ENCODE measurements around the gene MEX3C. TPM values are rescaled to one million over a fixed set of nuclear protein-coding genes. Genes with fewer than 3 reads are reported as not detected.

Gene MEX3C
- total RNA-seq, 1 donor from 2014 or later: 17.2 TPM

DNA sequence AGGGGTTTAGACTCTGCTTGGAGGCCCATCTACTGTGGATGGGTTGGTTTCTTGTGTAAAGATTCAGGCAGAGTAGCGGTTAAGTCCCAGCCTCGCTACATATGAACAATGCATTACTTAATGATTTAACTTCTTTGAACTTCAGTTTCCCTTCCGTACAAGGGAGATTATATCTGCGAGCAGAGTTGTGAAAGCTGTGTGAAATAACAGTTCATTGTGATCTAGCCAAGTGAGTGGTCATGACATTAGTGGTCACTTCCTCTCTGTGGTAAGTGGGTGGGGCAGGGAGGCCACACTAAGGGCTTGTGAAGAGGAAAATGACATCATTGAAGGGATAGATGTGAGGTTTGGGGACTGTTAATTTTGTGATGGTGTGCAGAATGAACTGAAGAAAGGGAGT lies 14.1 kb upstream of the MEX3C start:
- peak overlapping the region; percentile 20 for H3K27ac ChIP-seq (replicated peaks)

DNA sequence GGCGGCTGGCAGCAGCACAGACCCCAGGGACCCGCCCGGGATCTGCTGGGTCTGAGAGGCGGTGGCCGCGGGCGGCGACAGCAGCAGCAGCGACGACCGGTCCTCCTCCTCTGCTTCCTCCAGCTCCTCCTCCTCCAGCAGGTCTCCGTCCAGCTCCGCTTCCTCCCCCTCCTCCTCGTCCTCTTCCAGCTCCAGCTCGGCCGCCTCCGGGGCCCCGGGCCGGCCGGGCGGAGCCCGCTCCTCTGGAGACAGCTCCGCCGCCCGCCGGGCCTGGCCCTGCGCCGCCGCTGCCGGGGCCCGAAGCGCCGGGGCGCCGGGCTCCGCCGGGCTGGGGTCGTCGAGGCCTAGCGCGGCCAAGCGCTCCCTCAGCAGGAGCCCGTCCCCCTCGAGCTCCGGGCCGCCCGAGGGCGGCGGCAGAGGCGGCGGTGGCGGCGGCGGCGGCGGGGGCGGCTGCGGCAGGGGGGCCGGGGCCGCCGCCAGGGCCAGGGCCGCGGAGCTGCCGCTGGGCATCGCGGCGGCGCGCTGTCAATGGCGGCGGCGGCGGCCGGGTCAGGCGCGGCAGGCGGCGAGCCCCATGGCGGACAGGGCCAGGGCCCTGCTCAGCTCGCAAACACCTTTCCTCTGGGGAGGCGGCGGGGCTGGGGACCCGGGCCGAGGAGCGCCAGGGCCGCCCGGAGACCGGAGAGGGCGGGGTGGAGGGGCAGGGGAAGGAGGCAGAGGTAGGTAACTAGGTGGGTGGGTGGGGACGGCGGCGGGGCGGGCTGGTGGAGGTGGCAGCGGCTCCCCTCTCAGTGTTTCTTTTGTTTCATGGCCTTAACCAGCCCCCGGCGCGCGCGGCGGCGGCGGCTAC lies 445 bp downstream of the MEX3C start:
- peaks cover 47% of the 10 kb centered on the region for H3K4me1 ChIP-seq
- TF ChIP-seq, protein P1, sequence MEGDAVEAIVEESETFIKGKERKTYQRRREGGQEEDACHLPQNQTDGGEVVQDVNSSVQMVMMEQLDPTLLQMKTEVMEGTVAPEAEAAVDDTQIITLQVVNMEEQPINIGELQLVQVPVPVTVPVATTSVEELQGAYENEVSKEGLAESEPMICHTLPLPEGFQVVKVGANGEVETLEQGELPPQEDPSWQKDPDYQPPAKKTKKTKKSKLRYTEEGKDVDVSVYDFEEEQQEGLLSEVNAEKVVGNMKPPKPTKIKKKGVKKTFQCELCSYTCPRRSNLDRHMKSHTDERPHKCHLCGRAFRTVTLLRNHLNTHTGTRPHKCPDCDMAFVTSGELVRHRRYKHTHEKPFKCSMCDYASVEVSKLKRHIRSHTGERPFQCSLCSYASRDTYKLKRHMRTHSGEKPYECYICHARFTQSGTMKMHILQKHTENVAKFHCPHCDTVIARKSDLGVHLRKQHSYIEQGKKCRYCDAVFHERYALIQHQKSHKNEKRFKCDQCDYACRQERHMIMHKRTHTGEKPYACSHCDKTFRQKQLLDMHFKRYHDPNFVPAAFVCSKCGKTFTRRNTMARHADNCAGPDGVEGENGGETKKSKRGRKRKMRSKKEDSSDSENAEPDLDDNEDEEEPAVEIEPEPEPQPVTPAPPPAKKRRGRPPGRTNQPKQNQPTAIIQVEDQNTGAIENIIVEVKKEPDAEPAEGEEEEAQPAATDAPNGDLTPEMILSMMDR (IDR thresholded peaks at IDR 0.05; ENCODE audit: borderline replicate concordance): no peak
- no peaks in the 10 kb centered on the region for H3K27me3 ChIP-seq (ENCODE audit: low read depth)
- DNase-seq: peak; percentile 71
- H3K27ac ChIP-seq (replicated peaks): peak overlapping the region; percentile 96
- no peaks in the 10 kb centered on the region for H3K36me3 ChIP-seq
- peaks cover 5% of the 10 kb centered on the region for H3K9me3 ChIP-seq (replicated peaks)
- intact Hi-C loops (cut with micrococcal nuclease): loop anchor here (10.0 kb wide), 1 partner anchor 152 kb away; no protein-coding TSS in a partner anchor
- H3K4me3 ChIP-seq: peak overlapping the region; percentile 94

More for the DNA sequence above, 14.1 kb upstream of the MEX3C start:
- Histone ChIP-seq H3K4me1 (peaks cover 6% of the 10 kb centered on the region), H3K9me3 (replicated peaks) (no peaks in the 10 kb centered on the region), H3K4me3 (no peak overlapping the region), H3K27me3 (ENCODE audit: low read depth) (no peaks in the 10 kb centered on the region), H3K36me3 (no peaks in the 10 kb centered on the region)
- TF ChIP-seq, protein P1 (IDR thresholded peaks at IDR 0.05; ENCODE audit: borderline replicate concordance): no peak
- DNase-seq: no peak
- intact Hi-C loops (cut with micrococcal nuclease): no loop called here

DNA sequence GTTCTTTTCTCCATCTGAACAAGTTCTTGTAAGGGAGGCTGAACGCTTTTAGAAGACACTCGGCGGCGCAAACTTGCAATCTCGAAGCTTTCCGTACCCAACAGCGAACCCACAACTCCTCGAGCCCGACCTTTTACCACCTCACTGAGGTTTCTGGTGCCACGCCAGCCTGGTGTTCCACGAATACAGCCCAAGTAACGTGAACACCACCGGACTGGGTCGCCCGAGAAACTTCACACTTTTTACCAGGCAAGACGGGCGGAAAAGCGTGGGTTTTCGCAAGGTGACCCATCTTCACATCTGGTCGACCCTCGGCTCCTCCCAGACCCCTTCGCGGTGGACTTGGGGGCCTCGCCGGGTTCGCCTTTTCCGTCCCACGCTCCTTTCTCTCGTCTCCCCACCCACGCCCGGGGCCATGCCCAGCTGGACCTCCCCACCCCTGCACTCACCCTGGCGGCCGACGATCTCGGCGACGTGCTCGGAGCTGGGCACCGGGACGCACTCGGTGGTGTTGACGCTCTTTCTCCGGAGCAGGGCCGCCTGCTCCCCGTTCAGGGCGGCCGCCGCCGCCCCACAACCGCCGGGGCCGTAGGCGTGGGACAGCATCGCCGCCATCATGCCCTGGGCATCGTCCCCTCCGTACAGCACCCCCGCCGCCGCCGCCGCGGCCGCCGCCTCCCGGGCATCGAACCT lies 1.2 kb downstream of the MEX3C start:
- peaks cover 5% of the 10 kb centered on the region for H3K9me3 ChIP-seq (replicated peaks)
- peaks cover 55% of the 10 kb centered on the region for H3K4me1 ChIP-seq
- H3K4me3 ChIP-seq: peak overlapping the region; percentile 94
- H3K27me3 ChIP-seq (ENCODE audit: low read depth): no peaks in the 10 kb centered on the region
- TF ChIP-seq, protein P1 (IDR thresholded peaks at IDR 0.05; ENCODE audit: borderline replicate concordance): no peak
- peak; percentile 47 for DNase-seq
- H3K27ac ChIP-seq (replicated peaks): peak overlapping the region; percentile 96
- intact Hi-C loops (cut with micrococcal nuclease): loop anchor here (10.0 kb wide), 1 partner anchor 151 kb away; no protein-coding TSS in a partner anchor
- H3K36me3 ChIP-seq: no peaks in the 10 kb centered on the region

DNA sequence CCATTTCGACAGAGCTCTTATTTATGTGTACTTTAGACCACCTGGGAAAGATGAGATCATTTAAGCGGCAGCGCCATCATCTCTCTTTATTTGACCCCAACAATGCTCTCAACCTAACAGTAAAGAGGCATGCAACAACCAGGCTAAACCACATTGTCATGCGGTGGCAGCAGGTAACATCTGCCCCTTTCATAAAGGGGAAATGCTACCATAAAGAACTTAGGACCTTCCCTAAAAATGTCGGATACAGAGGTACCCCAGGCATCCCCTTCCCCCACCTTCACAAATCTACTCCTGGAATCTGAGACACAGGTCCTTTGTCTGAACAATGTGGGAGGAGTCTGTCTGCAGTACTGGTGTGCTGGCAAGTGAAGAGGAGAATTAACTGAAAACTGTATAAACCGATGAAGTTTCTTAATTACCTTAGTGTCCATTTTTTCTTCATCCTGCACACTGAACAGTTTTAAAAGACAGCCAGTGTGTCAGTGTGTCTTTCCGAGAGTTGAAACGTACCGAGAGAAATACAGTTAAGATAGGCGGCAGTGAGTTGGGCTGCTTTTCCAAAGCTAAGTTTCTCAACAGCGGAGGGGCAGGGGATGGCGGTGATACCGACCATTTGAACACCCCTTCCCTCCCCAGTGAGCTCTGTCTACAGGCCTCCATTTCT lies 1.9 kb downstream of the MEX3C start:
- no peaks in the 10 kb centered on the region for H3K27me3 ChIP-seq (ENCODE audit: low read depth)
- H3K9me3 ChIP-seq (replicated peaks): peaks cover 5% of the 10 kb centered on the region
- peaks cover 62% of the 10 kb centered on the region for H3K4me1 ChIP-seq
- peak overlapping the region; percentile 96 for H3K27ac ChIP-seq (replicated peaks)
- TF ChIP-seq, protein P1 (IDR thresholded peaks at IDR 0.05; ENCODE audit: borderline replicate concordance): no peak
- DNase-seq: no peak
- intact Hi-C loops (cut with micrococcal nuclease): loop anchor here (10.0 kb wide), 1 partner anchor 151 kb away; no protein-coding TSS in a partner anchor
- no peaks in the 10 kb centered on the region for H3K36me3 ChIP-seq
- H3K4me3 ChIP-seq: peak overlapping the region; percentile 94

DNA sequence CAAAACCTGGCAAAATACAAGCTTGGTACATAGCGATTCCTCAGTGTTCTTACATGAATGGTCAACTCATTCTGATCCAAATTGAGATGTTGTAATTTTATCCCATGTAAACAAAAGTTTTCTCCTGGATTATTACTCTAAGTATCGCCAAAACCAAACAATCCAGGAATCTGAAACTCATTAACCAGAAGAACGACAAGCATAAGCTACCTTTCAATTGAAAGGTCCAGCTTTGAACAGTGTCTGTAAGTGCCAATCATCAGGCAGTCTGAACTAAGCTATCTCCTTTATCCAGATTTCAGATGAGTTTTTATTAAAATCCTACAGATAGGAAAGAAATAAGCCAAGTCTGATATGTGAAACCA lies 2.4 kb downstream of the MEX3C start:
- Histone ChIP-seq H3K27me3 (ENCODE audit: low read depth) (no peaks in the 10 kb centered on the region), H3K4me1 (peaks cover 67% of the 10 kb centered on the region), H3K9me3 (replicated peaks) (peaks cover 5% of the 10 kb centered on the region), H3K27ac (replicated peaks) (peak overlapping the region; percentile 96), H3K36me3 (no peaks in the 10 kb centered on the region), H3K4me3 (peak overlapping the region; percentile 94)
- no peak for DNase-seq
- intact Hi-C loops (cut with micrococcal nuclease): loop anchor here (10.0 kb wide), 1 partner anchor 150 kb away; no protein-coding TSS in a partner anchor
- TF ChIP-seq, protein P1 (IDR thresholded peaks at IDR 0.05; ENCODE audit: borderline replicate concordance): no peak
